ENCODE data around the gene CLBA1.
"Not testable (repeated sequence)": the region's sequence is repeated elsewhere in the genome, so short reads cannot be mapped to it uniquely, and the experiment has no call there.

The CLBA1 gene

DNA sequence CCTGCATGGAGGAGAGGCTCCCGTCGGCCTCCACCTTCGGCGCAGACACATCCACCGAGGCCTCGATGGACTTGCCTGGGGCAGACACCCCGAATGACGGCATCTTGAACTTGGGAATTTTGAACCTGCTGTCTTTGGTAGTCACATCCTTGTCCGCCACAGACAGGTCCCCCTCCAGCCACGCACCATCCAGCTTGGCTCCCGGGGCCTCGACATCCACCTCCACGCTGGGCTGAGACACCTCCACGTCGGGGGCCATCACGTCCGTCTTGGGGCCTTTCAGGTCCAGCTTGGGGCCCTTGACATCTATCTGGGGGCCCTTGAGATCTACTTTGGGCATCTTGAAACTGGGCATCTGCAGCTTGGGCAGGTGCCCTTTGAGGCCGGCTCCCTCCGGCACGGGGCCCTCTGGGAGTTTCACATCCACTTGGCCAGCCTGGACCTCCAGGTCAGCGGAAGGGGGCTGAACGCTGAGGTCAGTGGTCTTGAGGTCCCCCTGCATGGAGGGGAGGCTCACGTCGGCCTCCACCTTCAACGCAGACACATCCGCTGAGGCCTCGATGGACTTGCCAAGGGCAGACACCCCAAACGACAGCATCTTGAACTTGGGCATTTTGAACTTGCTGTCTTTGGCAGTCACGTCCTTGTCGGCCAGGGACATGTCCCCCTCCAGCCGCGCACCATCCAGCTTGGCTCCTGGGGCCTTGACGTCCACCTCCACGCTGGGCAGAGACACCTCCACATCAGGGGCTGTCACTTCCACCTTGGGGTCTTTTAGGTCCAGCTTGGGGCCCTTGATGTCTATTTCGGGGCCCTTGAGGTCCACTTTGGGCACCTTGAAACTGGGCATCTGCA lies 37.5 kb upstream of the CLBA1 start:
- not testable (repeated sequence) for DNase-seq

DNA sequence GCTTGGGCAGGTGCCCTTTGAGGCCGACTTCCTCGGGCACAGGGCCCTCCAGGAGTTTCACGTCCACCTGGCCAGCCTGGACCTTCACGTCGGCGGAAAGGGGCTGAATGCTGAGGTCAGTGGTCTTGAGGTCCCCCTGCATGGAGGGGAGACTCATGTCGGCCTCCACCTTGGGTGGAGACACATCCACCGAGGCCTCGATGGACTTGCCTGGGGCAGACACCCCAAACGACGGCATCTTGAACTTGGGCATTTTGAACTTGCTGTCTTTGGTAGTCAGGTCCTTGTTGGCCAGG lies 36.9 kb upstream of the CLBA1 start:
- no peak for DNase-seq

DNA sequence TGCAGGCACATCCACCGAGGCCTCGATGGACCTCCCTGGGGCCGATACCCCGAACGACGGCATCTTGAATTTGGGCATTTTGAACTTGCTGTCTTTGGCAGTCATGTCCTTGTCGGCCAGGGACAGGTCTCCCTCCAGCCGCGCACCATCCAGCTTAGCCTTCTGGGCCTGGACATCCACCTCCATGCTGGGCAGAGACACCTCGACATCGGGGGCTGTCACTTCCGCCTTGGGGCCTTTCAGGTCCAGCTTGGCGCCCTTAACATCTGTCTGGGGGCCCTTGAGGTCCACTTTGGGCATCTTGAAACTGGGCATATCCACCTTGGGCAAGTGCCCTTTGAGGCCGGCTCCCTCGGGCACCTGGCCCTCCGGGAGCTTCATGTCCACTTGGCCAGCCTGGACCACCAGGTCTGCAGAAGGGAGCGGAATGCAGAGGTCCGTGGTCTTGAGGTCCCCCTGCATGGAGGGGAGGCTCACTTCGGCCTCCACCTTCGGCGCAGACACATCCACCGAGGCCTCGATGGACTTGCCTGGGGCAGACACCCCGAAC lies 36.1 kb upstream of the CLBA1 start:
- DNase-seq: not testable (repeated sequence)

DNA sequence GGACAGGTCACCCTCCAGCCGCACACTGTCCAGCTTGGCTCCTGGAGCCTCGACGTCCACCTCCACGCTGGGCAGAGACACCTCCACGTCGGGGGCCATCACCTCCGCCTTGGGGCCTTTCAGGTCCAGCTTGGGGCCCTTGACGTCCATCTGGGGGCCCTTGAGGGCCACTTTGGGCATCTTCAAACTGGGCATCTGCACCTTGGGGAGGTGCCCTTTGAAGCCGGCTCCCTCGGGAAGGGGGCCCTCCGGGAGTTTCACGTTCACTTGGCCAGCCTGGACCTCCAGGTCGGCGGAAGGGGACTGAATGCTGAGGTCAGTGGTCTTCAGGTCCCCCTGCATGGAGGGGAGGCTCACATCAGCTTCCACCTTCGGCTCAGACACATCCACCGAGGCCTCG lies 35.6 kb upstream of the CLBA1 start:
- no peak for DNase-seq

DNA sequence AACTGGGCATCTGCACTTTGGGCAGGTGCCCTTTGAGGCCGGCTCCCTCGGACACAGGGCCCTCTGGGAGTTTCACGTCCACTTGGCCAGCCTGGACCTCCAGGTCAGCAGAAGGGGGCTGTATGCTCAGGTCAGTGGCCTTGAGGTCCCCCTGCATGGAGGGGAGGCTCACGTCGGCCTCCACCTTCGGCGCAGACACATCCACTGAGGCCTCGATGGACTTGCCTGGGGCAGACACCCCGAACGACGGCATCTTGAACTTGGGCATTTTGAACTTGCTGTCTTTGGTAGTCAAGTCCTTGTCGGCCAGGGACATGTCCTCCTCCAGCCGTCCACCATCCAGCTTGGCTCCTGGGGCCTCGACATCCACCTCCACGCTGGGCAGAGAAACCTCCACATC lies 34.9 kb upstream of the CLBA1 start:
- not testable (repeated sequence) for DNase-seq

DNA sequence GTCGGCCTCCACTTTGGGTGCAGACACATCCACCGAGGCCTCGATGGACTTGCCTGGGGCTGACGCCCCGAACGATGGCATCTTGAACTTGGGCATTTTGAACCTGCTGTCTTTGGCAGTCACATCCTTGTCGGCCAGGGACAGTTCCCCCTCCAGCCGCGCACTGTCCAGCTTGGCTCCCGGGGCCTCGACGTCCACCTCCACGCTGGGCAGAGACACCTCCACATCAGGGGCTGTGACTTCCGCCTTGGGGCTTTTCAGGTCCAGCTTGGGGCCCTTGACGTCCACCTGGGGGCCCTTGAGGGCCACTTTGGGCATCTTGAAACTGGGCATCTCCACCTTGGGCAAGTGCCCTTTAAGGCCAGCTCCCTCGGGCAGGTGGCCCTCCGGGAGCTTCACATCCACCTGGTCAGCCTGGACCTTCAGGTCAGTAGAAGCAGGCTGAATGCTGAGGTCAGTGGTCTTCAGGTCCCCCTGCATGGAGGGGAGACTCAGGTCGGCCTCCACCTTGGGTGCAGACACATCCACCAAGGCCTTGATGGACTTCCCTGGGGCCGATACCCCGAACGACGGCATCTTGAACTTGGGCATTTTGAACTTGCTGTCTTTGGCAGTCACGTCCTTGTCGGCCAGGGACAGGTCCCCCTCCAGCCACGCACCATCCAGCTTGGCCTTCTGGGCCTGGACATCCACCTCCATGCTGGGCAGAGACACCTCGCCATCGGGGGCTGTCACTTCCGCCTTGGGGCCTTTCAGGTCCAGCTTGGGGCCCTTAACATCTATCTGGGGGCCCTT lies 33.5 kb upstream of the CLBA1 start:
- DNase-seq: not testable (repeated sequence)

DNA sequence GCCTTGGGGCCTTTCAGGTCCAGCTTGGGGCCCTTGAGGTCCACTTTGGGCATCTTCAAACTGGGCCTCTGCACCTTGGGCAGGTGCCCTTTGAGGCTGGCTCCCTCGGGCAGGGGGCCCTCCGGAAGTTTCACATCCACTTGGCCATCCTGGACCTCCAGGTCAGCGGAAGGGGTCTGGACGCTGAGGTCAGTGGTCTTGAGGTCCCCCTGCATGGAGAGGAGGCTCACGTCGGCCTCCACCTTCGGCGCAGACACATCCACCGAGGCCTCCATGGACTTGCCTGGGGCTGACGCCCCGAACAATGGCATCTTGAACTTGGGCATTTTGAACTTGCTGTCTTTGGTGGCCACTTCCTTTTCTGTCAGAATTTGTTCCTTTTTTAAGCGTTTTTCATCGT lies 32.5 kb upstream of the CLBA1 start:
- no peak for DNase-seq

DNA sequence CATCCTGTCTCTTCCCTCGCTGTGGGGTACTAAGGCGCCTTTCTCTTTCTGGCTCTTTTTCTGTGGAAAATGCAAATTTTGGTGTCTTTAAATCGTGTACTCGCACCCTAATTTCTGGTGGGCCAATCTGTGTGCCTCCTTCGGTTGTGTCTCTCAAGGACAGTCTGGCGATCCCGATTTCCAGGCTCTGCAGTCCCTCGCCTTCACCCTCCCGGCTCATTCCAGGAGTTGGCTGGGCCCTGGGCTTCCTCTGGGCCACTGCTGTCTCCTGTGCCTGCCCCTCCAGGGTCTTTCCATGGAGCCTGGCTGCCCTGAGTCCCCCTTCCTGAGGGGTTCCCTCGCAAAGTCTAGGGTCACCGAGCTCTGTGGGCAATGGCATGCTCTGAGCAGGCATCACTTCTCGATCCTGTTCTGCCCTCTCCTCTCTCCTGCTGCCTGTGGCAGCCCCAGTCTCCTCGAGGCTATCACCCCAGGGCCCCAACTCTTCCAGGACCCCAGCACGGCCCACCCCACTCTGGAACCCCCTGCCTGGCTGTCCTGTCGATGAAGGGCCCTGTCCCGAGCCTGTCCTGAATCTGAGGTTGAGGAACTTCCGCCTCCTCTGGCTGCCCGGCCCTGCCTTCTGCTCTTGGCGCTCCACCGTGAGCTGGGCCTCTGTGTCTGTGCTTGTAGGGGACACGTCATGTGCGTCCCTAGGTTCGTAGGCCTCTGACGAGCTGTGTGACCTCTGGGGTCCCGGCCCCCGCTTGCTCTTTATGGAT lies 31.5 kb upstream of the CLBA1 start:
- no peak for DNase-seq

DNA sequence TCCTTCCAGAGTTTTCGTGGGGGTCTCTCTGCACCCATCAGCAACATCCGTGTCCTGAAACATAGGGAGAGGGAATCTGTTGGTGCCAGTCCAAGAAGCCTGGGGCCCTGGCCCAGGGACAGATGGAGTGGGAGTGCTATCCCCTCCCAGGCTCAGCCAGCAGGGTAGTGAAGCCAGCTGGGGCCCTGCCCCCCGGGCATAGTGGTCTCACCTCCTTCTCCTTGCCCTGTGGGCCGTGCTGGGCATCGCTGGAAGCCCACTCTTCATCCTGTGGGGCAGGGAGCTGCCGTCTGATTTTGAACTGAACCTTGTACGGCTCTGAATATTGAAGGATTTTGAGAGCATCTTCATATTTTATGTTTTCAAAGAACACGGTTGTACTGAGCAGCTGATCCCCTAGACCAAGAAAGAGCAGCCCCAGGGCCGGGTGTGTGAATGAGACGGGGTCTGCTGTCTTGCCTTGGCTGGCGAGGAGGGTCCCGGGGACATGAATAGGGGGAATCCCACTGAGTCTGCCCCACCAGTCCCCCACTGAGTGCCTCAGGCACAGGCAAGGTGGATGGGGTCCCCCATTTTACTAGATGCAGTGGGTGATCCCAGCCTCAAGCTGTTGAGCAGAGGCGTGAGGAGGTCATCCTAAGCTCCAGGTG lies 30.7 kb upstream of the CLBA1 start:
- no peak for DNase-seq

DNA sequence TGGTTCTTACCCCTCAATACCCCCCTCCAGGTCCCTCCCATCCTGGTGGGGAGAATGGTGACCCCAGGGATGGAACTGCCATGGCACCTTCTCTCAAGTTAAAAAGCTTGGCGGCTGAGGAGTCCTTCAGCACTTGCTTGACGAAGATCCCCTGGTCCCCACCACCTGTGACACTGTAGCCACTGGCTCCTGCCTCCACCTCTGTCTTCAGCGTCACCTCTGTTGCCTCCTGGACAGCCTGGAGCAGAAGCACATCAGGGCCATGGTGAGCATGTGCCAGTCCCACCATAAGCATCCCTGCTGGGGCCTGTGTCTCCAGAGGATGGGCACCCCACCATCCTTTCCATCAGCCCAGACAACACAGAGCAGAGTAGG lies 30.2 kb upstream of the CLBA1 start:
- DNase-seq: no peak

DNA sequence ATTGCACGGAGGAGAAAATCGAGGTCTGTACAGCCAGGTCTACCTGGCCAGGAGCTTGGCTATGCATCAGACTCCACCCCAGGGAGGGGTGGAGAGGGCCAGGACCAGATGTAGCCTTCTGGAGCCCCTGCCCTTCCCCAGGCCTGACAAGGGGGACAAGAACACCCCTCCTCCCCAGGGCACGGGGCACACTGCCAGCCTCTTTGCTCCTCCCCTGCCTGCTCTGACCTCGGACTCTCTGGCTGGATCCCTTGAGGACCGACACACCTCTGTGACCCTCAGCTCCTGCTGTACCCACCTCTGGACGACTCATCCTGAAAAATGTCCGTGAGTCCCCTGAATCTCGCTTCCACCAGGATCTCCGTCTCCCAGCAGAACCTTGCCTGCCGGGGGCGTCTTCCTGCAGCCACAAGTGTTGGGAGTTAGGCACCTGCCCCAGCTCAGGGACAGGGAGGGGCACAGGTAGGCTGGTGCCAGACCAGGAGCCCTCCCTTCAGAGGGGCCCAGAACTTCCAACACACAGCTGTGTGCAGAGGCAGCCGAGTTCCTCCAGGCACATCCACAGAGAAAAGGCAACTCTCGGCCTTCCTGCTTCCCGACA lies 29.2 kb upstream of the CLBA1 start:
- DNase-seq: no peak

DNA sequence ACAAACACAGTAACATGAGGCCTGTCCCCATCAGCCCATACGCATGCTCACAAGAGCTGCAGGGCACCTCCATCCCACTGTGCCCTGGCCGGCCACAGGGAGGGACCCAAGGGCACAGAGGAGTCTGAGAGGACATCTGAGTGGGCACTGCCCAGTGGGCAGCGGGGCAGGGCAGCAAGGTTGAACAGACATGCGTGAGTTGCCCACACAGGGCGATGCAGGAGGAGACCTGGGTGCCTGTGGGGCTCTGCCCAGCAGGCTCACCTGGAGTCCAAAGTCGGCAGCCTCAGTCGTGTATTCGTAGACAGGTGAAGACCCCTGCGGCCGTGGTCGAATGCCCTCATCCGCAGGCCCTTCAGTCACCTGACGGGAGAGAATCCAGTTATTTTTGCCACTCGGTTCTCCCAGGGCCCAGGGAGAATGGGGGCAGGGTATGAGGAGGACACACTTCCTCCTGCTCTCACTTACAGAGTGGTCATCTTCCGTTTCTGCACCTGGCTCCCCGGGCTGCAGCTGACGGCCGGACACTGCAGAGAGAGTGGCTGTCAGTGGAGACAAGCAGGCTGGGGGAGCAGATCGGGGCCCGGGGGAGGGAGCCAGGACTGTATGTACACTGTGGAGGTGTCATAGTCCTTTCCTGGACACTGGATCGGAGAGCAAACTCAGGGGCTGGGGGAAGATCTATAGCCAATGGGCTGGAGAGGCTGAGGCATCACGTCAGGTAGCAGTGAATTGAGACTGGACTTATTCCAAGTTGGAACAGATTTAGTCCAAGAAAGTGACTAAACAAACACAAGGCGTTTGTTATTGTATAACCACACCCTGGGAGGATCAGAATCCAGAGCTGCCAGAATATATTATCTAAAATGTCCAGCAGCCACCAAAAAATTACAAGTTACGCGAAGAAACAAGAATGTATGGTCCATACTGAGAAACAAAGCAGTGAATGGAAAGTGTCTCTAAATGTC lies 28.2 kb upstream of the CLBA1 start:
- no peak for DNase-seq

DNA sequence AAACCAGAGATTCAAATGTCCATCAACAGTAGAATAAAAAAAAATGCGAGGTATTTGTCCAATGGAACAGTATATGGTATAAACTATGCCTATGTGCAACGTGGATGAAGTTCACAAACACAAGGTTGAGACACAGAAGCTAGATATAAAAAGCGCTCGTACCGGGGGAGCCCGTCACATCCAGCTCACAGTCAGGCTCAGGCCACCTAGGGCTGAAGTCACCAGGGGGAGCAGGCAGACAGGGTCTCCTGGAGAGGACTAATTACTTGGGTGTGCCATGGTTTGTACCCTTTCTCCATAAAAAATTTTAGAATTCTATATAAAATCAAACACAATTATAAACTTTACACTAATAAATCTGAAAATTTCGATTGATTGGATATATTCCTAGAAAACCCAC lies 21.0 kb upstream of the CLBA1 start:
- no peak for DNase-seq

DNA sequence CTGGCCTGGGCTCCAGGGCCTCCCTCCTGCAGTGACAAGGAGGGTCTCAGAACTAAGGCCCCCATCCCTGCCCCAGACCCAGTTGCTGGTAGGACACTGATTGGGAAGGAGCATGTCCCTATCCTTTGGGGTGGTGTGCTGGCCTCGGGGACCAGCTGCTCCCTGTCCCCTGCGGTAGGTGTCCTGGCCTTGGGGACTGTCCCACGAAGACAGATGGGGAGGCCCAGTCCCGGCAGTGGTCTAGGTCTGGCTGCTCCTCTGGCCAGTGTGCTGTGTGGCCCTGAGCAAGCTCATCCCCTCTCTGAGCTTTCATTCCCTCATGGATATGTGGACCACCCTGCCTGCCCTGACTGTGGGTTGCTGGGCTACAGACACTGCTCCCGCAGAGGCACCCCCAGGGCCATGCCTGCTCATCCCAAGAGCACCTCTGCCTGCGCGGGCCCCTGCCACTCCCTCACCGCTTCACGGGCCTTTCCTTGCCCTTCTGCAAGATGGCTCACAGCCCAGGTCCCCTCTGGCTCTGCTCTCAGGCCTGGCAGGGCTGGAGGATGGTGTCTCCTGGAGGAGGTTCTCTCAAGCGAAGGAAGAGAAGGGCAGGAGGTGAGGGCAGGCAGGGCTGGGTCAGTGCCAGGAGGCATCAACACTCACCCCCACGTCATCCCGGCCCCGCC lies 19.9 kb upstream of the CLBA1 start:
- no peak for DNase-seq

DNA sequence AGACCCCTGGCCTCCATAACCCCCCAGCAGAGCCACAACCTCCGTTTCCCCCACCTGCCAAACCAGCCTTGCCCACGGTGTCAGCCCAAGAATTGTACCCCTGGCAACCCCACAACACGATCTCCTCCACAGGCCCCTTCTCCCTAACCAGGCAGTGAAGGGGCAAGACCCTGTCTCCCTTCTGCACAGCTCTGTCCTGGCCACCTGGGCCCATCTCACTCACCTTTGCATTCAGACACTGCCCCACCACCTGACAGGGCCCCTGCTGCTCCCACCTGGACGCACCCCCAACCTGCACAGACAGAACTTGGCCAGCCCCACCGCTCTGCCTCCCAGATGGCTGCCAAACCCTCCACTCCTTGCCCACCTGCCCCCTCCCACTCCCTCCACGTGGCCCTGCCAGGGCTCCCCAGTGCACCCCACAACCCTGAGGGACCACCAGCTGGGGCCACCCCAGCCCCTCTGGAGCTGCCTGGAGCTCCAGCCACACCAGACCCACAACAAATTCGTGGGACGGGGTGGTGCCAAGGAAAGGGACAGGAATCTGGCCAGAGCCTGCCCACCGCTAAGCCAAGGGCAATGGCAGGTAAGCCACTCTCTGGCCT lies 19.2 kb upstream of the CLBA1 start:
- DNase-seq: no peak

DNA sequence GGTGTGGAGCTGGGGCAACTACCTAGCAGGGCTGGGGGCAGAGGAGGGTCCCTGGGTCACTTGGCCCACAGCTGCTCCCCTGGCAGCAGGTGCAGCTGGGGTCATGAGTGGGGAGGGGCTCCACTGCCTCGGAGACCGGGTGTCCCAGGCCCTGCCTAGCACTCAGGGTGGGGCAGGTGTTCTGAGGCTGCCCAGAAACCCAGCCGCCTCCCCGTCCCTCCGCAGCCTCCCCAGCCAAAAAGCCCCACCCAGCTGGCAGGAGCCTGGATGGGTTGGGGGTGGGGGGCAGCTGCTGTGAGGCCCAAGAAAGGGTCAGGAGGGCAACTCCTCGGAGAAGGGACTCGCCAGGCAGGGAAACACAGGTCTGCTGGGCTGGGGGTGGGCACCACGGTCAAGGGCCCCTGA lies 18.6 kb upstream of the CLBA1 start:
- DNase-seq: no peak

DNA sequence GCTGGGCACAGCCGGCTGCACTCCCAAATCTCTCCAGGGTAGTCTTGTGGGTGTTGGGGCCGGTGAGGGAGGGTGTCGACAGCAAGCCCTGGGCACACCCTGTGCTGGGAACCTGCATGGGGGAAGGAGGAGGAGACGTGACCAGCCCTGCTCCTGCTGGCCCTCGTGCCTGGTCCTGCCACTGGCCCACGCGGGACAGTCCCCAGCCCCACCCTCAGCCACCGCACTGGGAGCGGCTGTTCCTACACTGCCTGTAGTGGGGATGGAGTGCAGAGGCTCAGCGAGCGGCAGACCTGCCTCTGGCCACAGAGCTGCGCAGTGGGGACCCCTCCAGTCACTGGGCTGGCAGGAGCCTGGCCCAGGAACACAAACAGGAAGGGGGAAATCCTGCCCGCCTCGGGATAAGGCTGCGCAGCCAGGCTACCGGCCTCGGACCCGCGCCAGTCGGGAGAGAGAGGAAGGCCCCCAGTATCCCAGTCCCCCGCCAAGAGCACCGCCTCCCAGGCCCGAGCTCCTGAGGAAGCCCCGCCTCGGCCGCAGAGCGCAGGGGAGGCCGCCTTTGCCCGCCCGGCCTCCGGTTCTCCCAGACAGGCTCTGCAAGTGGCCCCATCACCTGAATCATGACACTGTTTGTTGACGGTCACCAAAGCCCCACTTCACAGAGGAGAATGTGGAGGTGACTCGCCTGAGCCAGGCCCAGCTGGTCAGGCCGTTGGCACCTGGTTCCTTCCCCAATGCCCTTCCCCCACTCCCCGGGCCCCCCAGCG lies 18.0 kb upstream of the CLBA1 start:
- no peak for DNase-seq

DNA sequence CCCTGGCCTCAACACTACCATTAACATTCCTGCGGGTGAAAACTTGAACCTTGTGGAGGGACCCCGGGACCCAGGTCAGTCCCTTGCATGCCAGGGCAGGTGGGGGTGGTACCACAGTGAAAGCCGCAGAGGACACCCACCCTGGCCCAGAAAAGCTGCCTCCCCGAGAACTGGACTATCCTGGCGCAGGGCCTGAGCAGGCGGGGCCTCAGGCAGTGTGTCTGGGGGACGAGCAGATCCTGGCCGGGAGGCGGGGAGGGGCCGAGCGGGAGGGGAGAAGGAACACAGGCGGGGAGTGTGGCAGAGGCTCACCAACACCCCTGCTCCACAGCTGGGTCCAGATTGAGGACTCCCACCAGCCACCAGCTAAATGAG lies 17.4 kb upstream of the CLBA1 start:
- DNase-seq: no peak
